ENCODE results near the gene MKKS.

DNA sequence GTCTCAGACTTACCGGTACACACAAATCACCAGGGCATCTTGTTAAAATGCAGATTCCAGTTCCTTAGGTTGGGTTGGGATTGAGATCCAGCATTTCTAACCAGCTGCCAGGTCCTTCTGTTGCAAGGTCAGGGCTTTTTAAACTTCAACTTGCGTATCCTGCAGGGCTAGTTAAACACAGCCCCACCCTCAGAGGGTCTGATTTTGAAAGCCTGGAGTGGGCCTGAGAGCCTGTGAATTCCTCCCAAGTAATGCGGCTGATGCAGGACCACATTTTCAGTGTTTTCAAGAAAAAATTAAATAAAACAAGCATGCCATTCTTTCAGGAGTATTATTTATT is 65.3 kb downstream of the MKKS start:
- TF ChIP-seq, protein P1, sequence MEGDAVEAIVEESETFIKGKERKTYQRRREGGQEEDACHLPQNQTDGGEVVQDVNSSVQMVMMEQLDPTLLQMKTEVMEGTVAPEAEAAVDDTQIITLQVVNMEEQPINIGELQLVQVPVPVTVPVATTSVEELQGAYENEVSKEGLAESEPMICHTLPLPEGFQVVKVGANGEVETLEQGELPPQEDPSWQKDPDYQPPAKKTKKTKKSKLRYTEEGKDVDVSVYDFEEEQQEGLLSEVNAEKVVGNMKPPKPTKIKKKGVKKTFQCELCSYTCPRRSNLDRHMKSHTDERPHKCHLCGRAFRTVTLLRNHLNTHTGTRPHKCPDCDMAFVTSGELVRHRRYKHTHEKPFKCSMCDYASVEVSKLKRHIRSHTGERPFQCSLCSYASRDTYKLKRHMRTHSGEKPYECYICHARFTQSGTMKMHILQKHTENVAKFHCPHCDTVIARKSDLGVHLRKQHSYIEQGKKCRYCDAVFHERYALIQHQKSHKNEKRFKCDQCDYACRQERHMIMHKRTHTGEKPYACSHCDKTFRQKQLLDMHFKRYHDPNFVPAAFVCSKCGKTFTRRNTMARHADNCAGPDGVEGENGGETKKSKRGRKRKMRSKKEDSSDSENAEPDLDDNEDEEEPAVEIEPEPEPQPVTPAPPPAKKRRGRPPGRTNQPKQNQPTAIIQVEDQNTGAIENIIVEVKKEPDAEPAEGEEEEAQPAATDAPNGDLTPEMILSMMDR (IDR thresholded peaks at IDR 0.05; ENCODE audit: poor library complexity), result no peak
- TF ChIP-seq EZH2 (IDR thresholded peaks at IDR 0.05; ENCODE audit: borderline replicate concordance), result no peak

Measured in hepatocyte (in vitro differentiated cells).